ENCODE results near the gene INSR.

DNA sequence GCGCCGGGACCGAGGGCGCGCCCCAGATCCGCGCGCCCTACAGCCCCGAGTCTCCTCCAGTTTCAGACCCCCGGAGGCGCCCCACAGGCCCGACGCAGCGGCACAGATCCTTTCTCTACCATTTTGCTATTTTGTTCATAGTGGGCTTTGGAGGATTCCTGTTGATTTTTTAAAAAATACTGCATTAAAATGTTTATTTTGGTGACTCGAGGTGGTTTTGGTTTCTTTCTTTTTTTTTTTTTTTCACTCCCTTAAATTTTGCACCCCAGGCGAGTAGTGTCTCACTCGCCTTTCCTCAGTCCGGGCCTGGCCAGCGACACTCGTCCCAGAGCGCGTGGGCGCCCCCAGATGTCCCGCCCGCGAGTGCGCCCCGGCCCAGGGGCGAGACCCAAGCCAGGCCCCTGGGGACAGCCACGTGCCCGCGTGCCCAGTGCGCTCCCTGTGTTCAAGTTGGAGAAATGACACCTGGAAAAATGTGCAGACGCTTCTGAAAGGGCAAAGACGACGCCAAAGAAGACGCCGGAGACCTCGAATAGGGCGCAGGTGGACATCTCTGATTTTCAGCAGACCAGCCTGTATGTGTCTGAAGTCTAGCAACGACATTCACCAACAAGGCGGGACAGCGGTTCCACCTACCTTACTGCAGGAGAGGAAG lies 471 bp upstream of the INSR start:
- TF ChIP-seq POLR2A (IDR thresholded peaks at IDR 0.05; ENCODE audit: low read length) = no peak
- TF ChIP-seq GATA1 (IDR thresholded peaks at IDR 0.05; ENCODE audit: low read depth, low read length) = no peak
